Occipital lobe (tissue), 2 donors: Measurements from ENCODE around the gene MET. TPM values are rescaled to one million over a fixed set of nuclear protein-coding genes. Genes with fewer than 3 reads are reported as not detected.
"Not testable (repeated sequence)": the region's sequence is repeated elsewhere in the genome, so short reads cannot be mapped to it uniquely, and the experiment has no call there.

ENCODE experiments used
- DNase-seq: peaks from one replicate; lab custom pipeline; 2025; lab: John Stamatoyannopoulos, UW
- total RNA-seq: library from RNA; depleted of rRNA; stranded (reverse); fragments of >200 nt; gene quantifications from one replicate; pipeline ENCODE4 v1.2.3, GENCODE V29; 2014

The MET gene
- total RNA-seq, 1 donor from 2014 or later = 65.5 TPM

GRCh38 chr7:116697761-116698160 lies 25.8 kb downstream of the MET start:
- DNase-seq = no peak

GRCh38 chr7:116698396-116698795 lies 26.4 kb downstream of the MET start:
- DNase-seq = no peak

GRCh38 chr7:116698930-116699721 lies 27.1 kb downstream of the MET start:
- no peak for DNase-seq

GRCh38 chr7:116699722-116700120 lies 27.7 kb downstream of the MET start:
- no peak for DNase-seq

- no peak for DNase-seq
Observed at GRCh38 chr7:116702046-116702785, 30.2 kb downstream of the MET start.

- no peak for DNase-seq
Observed at GRCh38 chr7:116704650-116705228, 32.7 kb downstream of the MET start.

- DNase-seq = no peak
Observed at GRCh38 chr7:116705419-116705818, 33.4 kb downstream of the MET start.

- no peak for DNase-seq
Observed at GRCh38 chr7:116706668-116707126, 34.7 kb downstream of the MET start.

GRCh38 chr7:116707289-116707688 lies 35.3 kb downstream of the MET start:
- no peak for DNase-seq

- DNase-seq = no peak
Observed at GRCh38 chr7:116708248-116708647, 36.3 kb downstream of the MET start.

- no peak for DNase-seq
Observed at GRCh38 chr7:116708861-116709260, 36.9 kb downstream of the MET start.

GRCh38 chr7:116709336-116709735 lies 37.3 kb downstream of the MET start:
- DNase-seq = no peak

GRCh38 chr7:116710764-116711452 lies 38.9 kb downstream of the MET start:
- DNase-seq = no peak

GRCh38 chr7:116711790-116712189 lies 39.8 kb downstream of the MET start:
- DNase-seq = no peak

GRCh38 chr7:116713500-116713899 lies 41.5 kb downstream of the MET start:
- no peak for DNase-seq

- DNase-seq = no peak
Observed at GRCh38 chr7:116713918-116714317, 41.9 kb downstream of the MET start.

- DNase-seq = no peak
Observed at GRCh38 chr7:116715077-116715476, 43.1 kb downstream of the MET start.

GRCh38 chr7:116717137-116717536 lies 45.1 kb downstream of the MET start:
- no peak for DNase-seq

- not testable (repeated sequence) for DNase-seq
Observed at GRCh38 chr7:116723959-116724529, 52.0 kb downstream of the MET start.

- no peak for DNase-seq
Observed at GRCh38 chr7:116724560-116725231, 52.7 kb downstream of the MET start.

- no peak for DNase-seq
Observed at GRCh38 chr7:116726149-116726548, 54.2 kb downstream of the MET start.
